AG09309 (cell line): Measurements from ENCODE around the gene PRDM16.

Experiments used
- DNase-seq: peaks from one replicate; pipeline ENCODE4 v3.0.0-alpha.2; 2010; ENCODE audit warnings: low read depth
- H3K4me3 ChIP-seq: 2 replicates; pipeline ENCODE4 v1.5.1; 2011; ENCODE audit warnings: mild to moderate bottlenecking, low read depth, low read length, moderate library complexity; ENCODE audit not compliant: control insufficient read depth
- TF ChIP-seq, protein P1 (sequence below): IDR thresholded peaks from 2 replicates; pipeline ENCODE4 v1.5.1; 2011; ENCODE audit warnings: mild to moderate bottlenecking, low read depth, low read length, inconsistent platforms; ENCODE audit not compliant: insufficient read depth, control insufficient read depth; ENCODE audit errors: missing control alignments

PRDM16 gene

DNA sequence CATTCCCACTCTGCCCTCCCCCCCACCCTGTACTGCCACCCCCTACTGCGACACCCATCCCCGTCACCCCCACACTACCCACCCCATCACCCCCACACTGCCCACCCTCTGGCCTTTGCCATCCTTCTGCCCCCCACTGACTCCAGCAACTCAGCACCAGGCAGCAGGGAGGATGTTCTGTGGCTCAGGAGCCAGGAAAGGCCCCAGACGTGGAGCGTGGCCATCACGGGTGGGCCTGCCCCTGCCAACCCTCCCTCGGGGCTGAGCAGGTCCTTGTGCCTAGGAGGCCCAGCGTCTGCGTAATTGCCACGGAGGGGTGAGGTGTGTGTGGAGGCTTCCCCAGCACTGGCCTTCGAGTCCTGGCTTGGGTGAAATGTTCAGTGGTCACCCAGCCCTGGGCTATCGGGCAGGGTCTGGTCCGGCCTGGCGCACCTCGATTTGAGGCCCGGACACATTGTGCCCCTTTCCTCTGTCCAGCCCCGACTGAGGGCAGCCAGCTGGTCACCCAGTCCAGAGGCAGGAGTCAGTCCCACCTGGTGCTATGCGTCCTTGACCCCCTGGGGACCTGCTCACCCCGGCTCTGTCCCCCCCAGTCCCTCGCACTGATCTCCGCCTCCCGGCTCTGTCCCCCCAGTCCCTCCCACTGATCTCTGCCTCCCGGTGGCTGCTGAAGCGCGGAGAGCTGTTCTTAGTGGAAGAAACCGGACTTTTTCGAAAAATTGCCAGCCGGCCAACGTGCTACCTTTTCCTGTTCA is 408.4 kb downstream of the PRDM16 start:
- DNase-seq = no peak
- TF ChIP-seq, protein P1, sequence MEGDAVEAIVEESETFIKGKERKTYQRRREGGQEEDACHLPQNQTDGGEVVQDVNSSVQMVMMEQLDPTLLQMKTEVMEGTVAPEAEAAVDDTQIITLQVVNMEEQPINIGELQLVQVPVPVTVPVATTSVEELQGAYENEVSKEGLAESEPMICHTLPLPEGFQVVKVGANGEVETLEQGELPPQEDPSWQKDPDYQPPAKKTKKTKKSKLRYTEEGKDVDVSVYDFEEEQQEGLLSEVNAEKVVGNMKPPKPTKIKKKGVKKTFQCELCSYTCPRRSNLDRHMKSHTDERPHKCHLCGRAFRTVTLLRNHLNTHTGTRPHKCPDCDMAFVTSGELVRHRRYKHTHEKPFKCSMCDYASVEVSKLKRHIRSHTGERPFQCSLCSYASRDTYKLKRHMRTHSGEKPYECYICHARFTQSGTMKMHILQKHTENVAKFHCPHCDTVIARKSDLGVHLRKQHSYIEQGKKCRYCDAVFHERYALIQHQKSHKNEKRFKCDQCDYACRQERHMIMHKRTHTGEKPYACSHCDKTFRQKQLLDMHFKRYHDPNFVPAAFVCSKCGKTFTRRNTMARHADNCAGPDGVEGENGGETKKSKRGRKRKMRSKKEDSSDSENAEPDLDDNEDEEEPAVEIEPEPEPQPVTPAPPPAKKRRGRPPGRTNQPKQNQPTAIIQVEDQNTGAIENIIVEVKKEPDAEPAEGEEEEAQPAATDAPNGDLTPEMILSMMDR = no peak
- no peak overlapping the region for H3K4me3 ChIP-seq

DNA sequence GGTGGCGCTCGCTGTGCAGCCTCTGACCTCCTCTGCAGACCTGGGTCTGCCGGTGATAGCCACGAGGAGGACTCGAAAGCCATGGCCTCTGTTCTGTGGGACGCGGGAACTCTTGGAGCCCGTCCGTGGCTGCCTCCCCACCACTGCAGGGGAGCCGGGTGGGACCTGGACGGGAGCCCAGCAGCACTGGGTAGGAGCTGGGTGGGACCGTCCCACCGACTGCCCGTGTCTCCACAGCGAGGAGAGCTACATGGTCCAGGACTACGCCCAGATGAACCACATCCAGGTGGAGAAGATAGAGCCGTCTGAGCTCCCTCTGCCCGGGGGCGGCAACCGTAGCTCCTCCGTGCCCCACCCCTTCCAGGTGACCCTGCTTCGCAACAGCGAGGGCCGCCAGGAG is 409.2 kb downstream of the PRDM16 start:
- TF ChIP-seq, protein P1 = no peak
- no peak for DNase-seq
- no peak overlapping the region for H3K4me3 ChIP-seq

DNA sequence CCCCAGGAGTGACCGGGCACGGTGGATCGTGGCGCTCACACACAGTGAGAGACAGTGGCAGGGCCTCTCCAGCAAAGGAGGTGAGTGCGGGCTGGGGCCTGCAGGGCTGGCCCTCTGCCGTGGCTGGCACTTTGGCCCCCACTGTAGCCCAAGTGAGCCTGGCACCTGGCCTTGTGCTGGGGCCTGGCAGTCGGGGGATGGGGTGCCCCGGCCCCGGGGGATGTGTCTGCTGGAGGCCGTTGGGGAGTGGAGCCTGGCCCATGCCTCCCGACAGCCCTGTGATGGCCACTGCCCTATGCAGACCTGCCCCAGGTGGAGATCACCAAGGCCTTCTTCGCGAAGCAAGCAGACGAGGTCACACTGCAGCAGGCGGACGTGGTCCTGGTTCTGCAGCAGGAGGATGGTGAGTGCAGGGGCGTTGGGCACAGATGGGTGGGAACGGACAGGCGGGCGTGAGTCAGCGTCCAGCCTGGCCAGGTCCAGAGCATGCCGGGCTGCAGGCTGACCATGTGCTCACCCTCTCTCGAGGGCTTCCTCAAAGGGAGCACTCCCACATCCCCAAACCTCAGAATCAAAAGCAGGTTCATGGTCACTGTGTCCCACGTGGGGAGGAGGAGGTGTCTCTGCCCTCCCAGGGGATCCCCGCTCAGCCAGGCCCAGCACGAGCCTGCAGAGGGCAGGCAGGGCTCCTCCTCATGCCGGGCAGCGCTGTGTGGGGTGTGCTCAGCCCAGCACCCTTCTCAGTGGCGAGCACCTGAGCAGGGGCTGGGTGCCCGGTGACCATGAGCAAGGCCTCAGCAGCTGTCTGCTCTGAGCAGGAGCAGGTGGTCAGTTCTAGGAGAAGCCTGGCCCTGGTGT is 410.7 kb downstream of the PRDM16 start:
- no peak overlapping the region for H3K4me3 ChIP-seq
- DNase-seq = no peak
- TF ChIP-seq, protein P1 = no peak

DNA sequence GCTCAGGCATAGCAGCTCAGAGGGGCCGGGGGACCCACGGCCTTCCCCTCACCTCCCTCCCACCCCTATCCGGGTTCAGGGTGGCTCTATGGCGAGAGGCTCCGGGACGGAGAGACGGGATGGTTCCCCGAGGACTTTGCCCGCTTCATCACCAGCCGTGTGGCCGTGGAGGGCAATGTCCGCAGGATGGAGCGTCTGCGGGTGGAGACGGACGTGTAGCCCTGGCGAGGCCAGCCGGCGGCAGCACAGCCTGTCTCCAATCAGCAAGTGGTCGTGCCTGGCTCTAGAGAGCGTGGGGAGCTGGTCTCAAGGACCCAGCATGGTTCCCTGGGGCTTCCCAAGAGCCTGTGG is 411.3 kb downstream of the PRDM16 start:
- H3K4me3 ChIP-seq = no peak overlapping the region
- TF ChIP-seq, protein P1 = no peak

DNA sequence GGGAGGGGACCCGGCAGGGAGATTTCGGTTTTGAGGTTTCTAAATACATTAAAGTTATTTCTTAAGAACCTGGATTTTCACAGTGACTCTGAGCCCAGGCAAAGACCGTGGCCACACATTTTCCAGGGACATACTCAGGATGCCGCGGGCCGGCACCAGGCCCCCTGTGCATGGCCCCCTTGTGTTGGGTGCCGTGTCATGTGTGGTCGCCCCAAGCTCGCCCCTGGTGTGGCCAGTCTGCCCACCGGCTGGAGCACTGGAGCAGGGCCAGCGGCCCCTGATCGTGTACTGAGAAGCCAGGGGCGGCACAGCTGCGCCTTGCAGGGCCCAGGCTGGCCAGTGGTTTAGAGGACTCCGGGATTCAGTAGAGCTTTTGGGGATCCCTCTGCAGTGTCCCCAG is 412.0 kb downstream of the PRDM16 start:
- TF ChIP-seq, protein P1 = no peak
- no peak for DNase-seq
- H3K4me3 ChIP-seq = no peak overlapping the region

More for the DNA sequence above, 411.3 kb downstream of the PRDM16 start:
- no peak for DNase-seq

DNA sequence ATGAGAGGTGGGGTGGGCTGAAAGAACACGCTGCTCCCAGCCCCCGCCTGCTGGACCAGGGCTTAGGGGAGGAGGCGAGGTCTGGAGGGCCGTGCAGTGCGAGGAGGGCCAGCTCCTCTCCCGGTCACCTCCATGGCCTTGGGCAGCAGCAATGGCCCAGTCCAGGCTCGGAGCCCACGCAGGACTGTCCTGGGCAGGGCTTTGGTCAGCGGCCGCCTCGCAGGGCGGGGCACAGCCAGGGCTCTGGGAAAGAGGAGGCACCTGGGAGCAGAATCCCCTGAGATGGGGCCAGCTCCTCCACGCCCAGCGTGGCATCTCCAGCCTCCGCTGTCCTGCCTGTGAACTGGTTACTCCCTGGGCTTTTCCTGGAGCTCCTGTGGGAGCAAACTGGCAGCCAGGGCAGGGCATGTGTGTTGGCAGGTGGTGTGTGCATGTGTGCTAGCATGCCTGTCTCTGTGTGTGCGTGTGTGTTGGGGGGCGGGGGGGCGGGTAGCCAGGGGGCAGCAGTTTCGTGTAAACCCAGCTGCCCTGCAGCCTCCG is 412.9 kb downstream of the PRDM16 start:
- TF ChIP-seq, protein P1 = no peak
- DNase-seq = no peak
- H3K4me3 ChIP-seq = no peak overlapping the region
